ENCODE data around the gene SAP25. TPM values are rescaled to one million over a fixed set of nuclear protein-coding genes. Genes with fewer than 3 reads are reported as not detected.
"Not testable (repeated sequence)": the region's sequence is repeated elsewhere in the genome, so short reads cannot be mapped to it uniquely, and the experiment has no call there.

The SAP25 gene
- total RNA-seq, 1 donor from 2014 or later = 2.9 TPM

- no peak overlapping the region for H3K4me3 ChIP-seq
- no peaks in the 10 kb centered on the region for H3K27me3 ChIP-seq
- H3K36me3 ChIP-seq = no peaks in the 10 kb centered on the region
- intact Hi-C loops (cut with DNase I) = no loop called here
- DNase-seq (ENCODE audit: extremely low spot score in 2 of 2) = no peak
- no peaks in the 10 kb centered on the region for H3K4me1 ChIP-seq
- no peak for TF ChIP-seq CTCF (IDR thresholded peaks at IDR 0.05)
- TF ChIP-seq POLR2AphosphoS5 (IDR thresholded peaks at IDR 0.05; ENCODE audit: insufficient read depth in 1 of 2, low read depth in 1 of 2) = no peak
- no peak for TF ChIP-seq POLR2A (IDR thresholded peaks at IDR 0.05)
- no peak overlapping the region for H3K27ac ChIP-seq
- H3K9me3 ChIP-seq = no peaks in the 10 kb centered on the region
These were observed 41.3 kb downstream of the SAP25 start for GRCh38 chr7:100532165-100533022.

- H3K36me3 ChIP-seq; H3K4me1 ChIP-seq; H3K27me3 ChIP-seq; H3K27ac ChIP-seq; H3K4me3 ChIP-seq; DNase-seq (ENCODE audit: extremely low spot score in 2 of 2); H3K9me3 ChIP-seq; intact Hi-C loops (cut with DNase I): not testable (repeated sequence)
These were observed 45.4 kb downstream of the SAP25 start for GRCh38 chr7:100528108-100528866.

- intact Hi-C loops (cut with DNase I); DNase-seq (ENCODE audit: extremely low spot score in 2 of 2); H3K27me3 ChIP-seq; H3K36me3 ChIP-seq; H3K9me3 ChIP-seq; H3K4me3 ChIP-seq; H3K27ac ChIP-seq; H3K4me1 ChIP-seq: not testable (repeated sequence)
These were observed 50.5 kb downstream of the SAP25 start for GRCh38 chr7:100523192-100523591.

Small RNA genes lying within 50 kb of the gene (small RNA-seq; reads per million reads assigned to genes)
- gene RN7SL416P (not detected), gene SAP25 (not detected)

Other genes starting within 250 kb of the SAP25 start
- 56.0 TPM for gene PILRB, start 215.8 kb downstream of the SAP25 start, total RNA-seq
- 8.3 TPM for gene PILRA, start 200.4 kb downstream of the SAP25 start, total RNA-seq
- gene ZCWPW1, start 145.2 kb downstream of the SAP25 start, total RNA-seq = 5.9 TPM
- 38.3 TPM for gene MEPCE, start 144.1 kb downstream of the SAP25 start, total RNA-seq
- 24.6 TPM for gene PPP1R35, start 137.4 kb downstream of the SAP25 start, total RNA-seq
- gene SPACDR, start 109.6 kb downstream of the SAP25 start, total RNA-seq = not detected
- 34.6 TPM for gene TSC22D4, start 94.7 kb downstream of the SAP25 start, total RNA-seq
- gene NYAP1, start 90.0 kb downstream of the SAP25 start, total RNA-seq = 3.9 TPM
- 37.6 TPM for gene AGFG2, start 34.7 kb downstream of the SAP25 start, total RNA-seq
- 72.2 TPM for gene LRCH4, start 12.2 kb upstream of the SAP25 start, total RNA-seq
- gene FBXO24, start 12.4 kb upstream of the SAP25 start, total RNA-seq = 0.98 TPM
- gene PCOLCE, start 28.5 kb upstream of the SAP25 start, total RNA-seq = 85.4 TPM
- gene MOSPD3, start 38.6 kb upstream of the SAP25 start, total RNA-seq = 11.8 TPM
- gene TFR2, start 67.7 kb upstream of the SAP25 start, total RNA-seq = 0.25 TPM
- 0.49 TPM for gene ACTL6B, start 82.5 kb upstream of the SAP25 start, total RNA-seq
- 283 TPM for gene GNB2, start 99.8 kb upstream of the SAP25 start, total RNA-seq
- 20.6 TPM for gene GIGYF1, start 120.3 kb upstream of the SAP25 start, total RNA-seq
- gene POP7, start 132.2 kb upstream of the SAP25 start, total RNA-seq = 44.0 TPM
- not detected for gene EPO, start 146.6 kb upstream of the SAP25 start, total RNA-seq
- gene ZAN, start 159.7 kb upstream of the SAP25 start, total RNA-seq = not detected